Measurements from ENCODE around the gene ZNF148.

Gene ZNF148

GRCh38 chr3:125194849-125195601, 180.1 kb downstream of the ZNF148 start:
- no peaks in the 10 kb centered on the region for H3K27me3 ChIP-seq (ENCODE audit: insufficient read depth, low read length, poor library complexity)
- no peak overlapping the region for H3K23ac ChIP-seq (ENCODE audit: low read length)
- peak overlapping the region; percentile 35 for H2BK120ac ChIP-seq (ENCODE audit: low read depth, low read length)
- H3K4me3 ChIP-seq (ENCODE audit: low read length) = no peak overlapping the region
- no peak overlapping the region for H3K9ac ChIP-seq (ENCODE audit: low read length)
- H3K27ac ChIP-seq (ENCODE audit: low read depth, low read length) = no peak overlapping the region
- H4K8ac ChIP-seq (ENCODE audit: low read depth, low read length) = no peak overlapping the region
- DNase-seq = no peak
- H2BK15ac ChIP-seq (replicated peaks; ENCODE audit: low read depth) = no peak overlapping the region
- H3K18ac ChIP-seq (ENCODE audit: low read length) = no peak overlapping the region
- no peak overlapping the region for H3K56ac ChIP-seq (ENCODE audit: low read length)
- no peaks in the 10 kb centered on the region for H3K36me3 ChIP-seq (ENCODE audit: control insufficient read depth, insufficient read depth, low read length)
- no peak overlapping the region for H3K4me2 ChIP-seq (ENCODE audit: low read length)
- no CpG with 5 or more reads among the region's 5 CpGs for WGBS (ENCODE audit: extremely low coverage, insufficient coverage, low lambda C conversion rate)
- H3K4ac ChIP-seq (ENCODE audit: low read depth, low read length) = peak overlapping the region; percentile 5
- no peaks in the 10 kb centered on the region for H3K79me1 ChIP-seq (ENCODE audit: low read length)
- no peak overlapping the region for H4K5ac ChIP-seq (ENCODE audit: low read length)
- H3K4me1 ChIP-seq (ENCODE audit: control insufficient read depth, low read depth, low read length) = peaks cover 20% of the 10 kb centered on the region
- no peak overlapping the region for H2BK5ac ChIP-seq (ENCODE audit: low read length)
- H2AK5ac ChIP-seq (ENCODE audit: low read length) = no peak overlapping the region
- no peaks in the 10 kb centered on the region for H3K79me2 ChIP-seq (ENCODE audit: control insufficient read depth, insufficient read depth, low read length)

DNA sequence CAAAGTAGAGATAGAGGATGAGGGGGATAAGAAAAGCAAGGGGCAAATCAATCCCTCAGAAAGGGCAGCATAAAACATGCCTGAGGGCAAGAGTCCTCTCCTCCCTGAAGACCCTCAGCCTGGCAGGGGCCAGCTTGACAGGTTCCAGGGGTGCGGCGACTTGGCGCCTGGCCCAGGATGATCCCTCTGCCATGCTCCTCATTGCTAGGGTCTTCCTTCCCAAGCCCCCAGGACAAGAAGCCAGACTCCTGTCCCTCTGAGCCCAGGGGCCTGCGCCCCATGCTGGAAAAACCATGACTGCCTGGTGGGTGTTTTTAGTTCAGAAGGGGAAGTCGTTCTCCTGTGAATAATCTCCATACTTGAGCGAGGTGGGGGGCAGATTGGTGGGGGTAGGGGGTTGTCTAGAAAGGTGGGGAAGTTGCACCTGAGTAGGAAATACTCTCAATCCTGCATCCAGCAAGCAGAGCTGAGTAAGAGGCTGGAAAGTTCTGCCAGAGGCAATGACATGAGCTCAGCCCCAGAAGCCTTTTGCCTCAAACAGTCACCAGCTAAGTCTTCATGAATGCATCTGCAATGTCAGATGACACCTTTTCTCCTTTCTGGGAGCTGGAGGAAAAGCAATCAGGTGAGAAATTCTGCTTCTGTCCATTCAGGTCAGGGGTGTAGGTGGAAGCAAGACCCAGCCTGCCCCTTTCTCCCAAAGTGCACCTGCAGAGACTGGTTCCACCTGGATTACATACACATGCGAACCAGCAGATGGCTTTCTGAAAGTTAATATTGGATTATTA, 180.9 kb downstream of the ZNF148 start:
- H2BK120ac ChIP-seq (ENCODE audit: low read depth, low read length) = no peak overlapping the region
- no peak overlapping the region for H3K9ac ChIP-seq (ENCODE audit: low read length)
- H3K27me3 ChIP-seq (ENCODE audit: insufficient read depth, low read length, poor library complexity) = no peaks in the 10 kb centered on the region
- no peak overlapping the region for H2BK15ac ChIP-seq (replicated peaks; ENCODE audit: low read depth)
- H4K8ac ChIP-seq (ENCODE audit: low read depth, low read length) = no peak overlapping the region
- peak; percentile 65 for DNase-seq
- H3K27ac ChIP-seq (ENCODE audit: low read depth, low read length) = no peak overlapping the region
- no peak overlapping the region for H3K18ac ChIP-seq (ENCODE audit: low read length)
- H4K5ac ChIP-seq (ENCODE audit: low read length) = no peak overlapping the region
- H3K56ac ChIP-seq (ENCODE audit: low read length) = no peak overlapping the region
- H3K4me1 ChIP-seq (ENCODE audit: control insufficient read depth, low read depth, low read length) = peaks cover 20% of the 10 kb centered on the region
- no peak overlapping the region for H3K23ac ChIP-seq (ENCODE audit: low read length)
- no peak overlapping the region for H2AK5ac ChIP-seq (ENCODE audit: low read length)
- no peak overlapping the region for H2BK5ac ChIP-seq (ENCODE audit: low read length)
- H3K79me2 ChIP-seq (ENCODE audit: control insufficient read depth, insufficient read depth, low read length) = no peaks in the 10 kb centered on the region
- H3K4me3 ChIP-seq (ENCODE audit: low read length) = no peak overlapping the region
- H3K36me3 ChIP-seq (ENCODE audit: control insufficient read depth, insufficient read depth, low read length) = no peaks in the 10 kb centered on the region
- no peak overlapping the region for H3K4me2 ChIP-seq (ENCODE audit: low read length)
- no peaks in the 10 kb centered on the region for H3K79me1 ChIP-seq (ENCODE audit: low read length)
- WGBS (ENCODE audit: extremely low coverage, insufficient coverage, low lambda C conversion rate) = no CpG with 5 or more reads among the region's 7 CpGs
- H3K4ac ChIP-seq (ENCODE audit: low read depth, low read length) = no peak overlapping the region

DNA sequence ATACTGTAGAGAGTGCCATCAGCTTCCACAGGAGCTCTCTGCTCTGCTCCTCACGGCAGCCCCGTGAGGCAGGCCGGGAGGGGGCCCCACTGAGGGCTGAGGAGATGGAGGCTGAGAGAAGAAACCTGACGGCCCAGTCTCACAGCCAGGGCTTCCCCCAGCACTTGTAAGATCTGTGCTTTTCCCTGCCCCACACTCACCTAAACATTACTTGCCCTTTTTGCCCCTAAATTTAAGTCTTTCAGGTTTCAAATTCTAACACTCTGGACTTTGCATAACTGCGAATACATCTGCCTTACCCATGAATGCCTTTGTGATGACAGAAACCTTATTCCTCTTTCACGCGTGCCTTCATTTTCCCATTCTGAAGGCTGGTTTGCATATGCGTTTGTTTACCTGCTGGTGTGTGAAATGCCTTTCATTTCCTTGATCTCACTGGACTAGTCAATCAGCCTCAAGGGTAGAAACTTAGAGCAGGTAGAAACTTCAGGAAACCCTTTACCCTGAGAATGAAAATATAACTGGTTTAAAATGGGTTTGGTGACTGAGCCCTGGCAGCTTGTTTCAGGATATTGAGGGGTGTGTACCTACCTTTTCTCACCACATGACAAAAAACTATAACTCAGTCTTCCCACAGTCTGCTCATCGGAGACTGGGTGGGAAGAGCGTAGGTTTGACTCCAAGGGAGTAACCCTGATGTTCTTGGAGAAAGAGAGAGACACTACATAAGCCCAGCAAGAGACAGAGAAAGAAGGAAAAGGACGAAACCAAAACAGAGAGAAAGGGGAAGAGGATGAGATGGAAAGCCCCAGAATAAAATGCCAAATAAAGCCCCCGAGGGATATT, 182.7 kb downstream of the ZNF148 start:
- no peak overlapping the region for H3K9ac ChIP-seq (ENCODE audit: low read length)
- H3K56ac ChIP-seq (ENCODE audit: low read length) = peak overlapping the region; percentile 18
- H3K23ac ChIP-seq (ENCODE audit: low read length) = no peak overlapping the region
- H2BK120ac ChIP-seq (ENCODE audit: low read depth, low read length) = no peak overlapping the region
- WGBS (ENCODE audit: extremely low coverage, insufficient coverage, low lambda C conversion rate) = no CpG with 5 or more reads among the region's 12 CpGs
- H3K4me2 ChIP-seq (ENCODE audit: low read length) = no peak overlapping the region
- no peak overlapping the region for H3K4ac ChIP-seq (ENCODE audit: low read depth, low read length)
- no peaks in the 10 kb centered on the region for H3K79me2 ChIP-seq (ENCODE audit: control insufficient read depth, insufficient read depth, low read length)
- H3K4me1 ChIP-seq (ENCODE audit: control insufficient read depth, low read depth, low read length) = peaks cover 24% of the 10 kb centered on the region
- no peak overlapping the region for H3K4me3 ChIP-seq (ENCODE audit: low read length)
- H3K27ac ChIP-seq (ENCODE audit: low read depth, low read length) = peak overlapping the region; percentile 36
- no peak overlapping the region for H4K8ac ChIP-seq (ENCODE audit: low read depth, low read length)
- no peak overlapping the region for H2AK5ac ChIP-seq (ENCODE audit: low read length)
- H3K36me3 ChIP-seq (ENCODE audit: control insufficient read depth, insufficient read depth, low read length) = no peaks in the 10 kb centered on the region
- H4K5ac ChIP-seq (ENCODE audit: low read length) = no peak overlapping the region
- peak overlapping the region; percentile 71 for H3K18ac ChIP-seq (ENCODE audit: low read length)
- peak; percentile 89 for DNase-seq
- no peaks in the 10 kb centered on the region for H3K79me1 ChIP-seq (ENCODE audit: low read length)
- H2BK15ac ChIP-seq (replicated peaks; ENCODE audit: low read depth) = no peak overlapping the region
- no peaks in the 10 kb centered on the region for H3K27me3 ChIP-seq (ENCODE audit: insufficient read depth, low read length, poor library complexity)
- no peak overlapping the region for H2BK5ac ChIP-seq (ENCODE audit: low read length)

GRCh38 chr3:125191730-125192129, 183.4 kb downstream of the ZNF148 start:
- Histone ChIP-seq H3K18ac (ENCODE audit: low read length) (peak overlapping the region; percentile 71), H3K9ac (ENCODE audit: low read length) (no peak overlapping the region), H3K27ac (ENCODE audit: low read depth, low read length) (peak overlapping the region; percentile 36)

GRCh38 chr3:125191256-125191655, 183.9 kb downstream of the ZNF148 start:
- no peak overlapping the region for H3K4ac ChIP-seq (ENCODE audit: low read depth, low read length)

More at GRCh38 chr3:125191730-125192129, 183.4 kb downstream of the ZNF148 start:
- no peak overlapping the region for H3K4me3 ChIP-seq (ENCODE audit: low read length)
- no peak overlapping the region for H3K4me2 ChIP-seq (ENCODE audit: low read length)
- no peak overlapping the region for H2BK120ac ChIP-seq (ENCODE audit: low read depth, low read length)
- no peaks in the 10 kb centered on the region for H3K79me2 ChIP-seq (ENCODE audit: control insufficient read depth, insufficient read depth, low read length)
- no peak overlapping the region for H2BK15ac ChIP-seq (replicated peaks; ENCODE audit: low read depth)
- no peaks in the 10 kb centered on the region for H3K27me3 ChIP-seq (ENCODE audit: insufficient read depth, low read length, poor library complexity)
- H3K79me1 ChIP-seq (ENCODE audit: low read length) = no peaks in the 10 kb centered on the region
- H2AK5ac ChIP-seq (ENCODE audit: low read length) = no peak overlapping the region
- H3K56ac ChIP-seq (ENCODE audit: low read length) = no peak overlapping the region
- no peak overlapping the region for H4K5ac ChIP-seq (ENCODE audit: low read length)
- no peaks in the 10 kb centered on the region for H3K36me3 ChIP-seq (ENCODE audit: control insufficient read depth, insufficient read depth, low read length)
- no CpG with 5 or more reads among the region's 7 CpGs for WGBS (ENCODE audit: extremely low coverage, insufficient coverage, low lambda C conversion rate)
- peaks cover 24% of the 10 kb centered on the region for H3K4me1 ChIP-seq (ENCODE audit: control insufficient read depth, low read depth, low read length)
- H2BK5ac ChIP-seq (ENCODE audit: low read length) = peak overlapping the region; percentile 1
- H4K8ac ChIP-seq (ENCODE audit: low read depth, low read length) = no peak overlapping the region
- H3K4ac ChIP-seq (ENCODE audit: low read depth, low read length) = no peak overlapping the region
- H3K23ac ChIP-seq (ENCODE audit: low read length) = no peak overlapping the region
- no peak for DNase-seq

More at GRCh38 chr3:125191256-125191655, 183.9 kb downstream of the ZNF148 start:
- no peak overlapping the region for H3K56ac ChIP-seq (ENCODE audit: low read length)
- peak overlapping the region; percentile 71 for H3K18ac ChIP-seq (ENCODE audit: low read length)
- no peaks in the 10 kb centered on the region for H3K36me3 ChIP-seq (ENCODE audit: control insufficient read depth, insufficient read depth, low read length)
- WGBS (ENCODE audit: extremely low coverage, insufficient coverage, low lambda C conversion rate) = no CpG with 5 or more reads among the region's 4 CpGs
- H3K79me1 ChIP-seq (ENCODE audit: low read length) = no peaks in the 10 kb centered on the region
- H3K27me3 ChIP-seq (ENCODE audit: insufficient read depth, low read length, poor library complexity) = no peaks in the 10 kb centered on the region
- no peaks in the 10 kb centered on the region for H3K79me2 ChIP-seq (ENCODE audit: control insufficient read depth, insufficient read depth, low read length)
- H3K27ac ChIP-seq (ENCODE audit: low read depth, low read length) = peak overlapping the region; percentile 36
- no peak for DNase-seq
- no peak overlapping the region for H2AK5ac ChIP-seq (ENCODE audit: low read length)
- H3K4me1 ChIP-seq (ENCODE audit: control insufficient read depth, low read depth, low read length) = peaks cover 24% of the 10 kb centered on the region
- H4K5ac ChIP-seq (ENCODE audit: low read length) = no peak overlapping the region
- no peak overlapping the region for H2BK15ac ChIP-seq (replicated peaks; ENCODE audit: low read depth)
- H4K8ac ChIP-seq (ENCODE audit: low read depth, low read length) = no peak overlapping the region
- no peak overlapping the region for H2BK120ac ChIP-seq (ENCODE audit: low read depth, low read length)
- H2BK5ac ChIP-seq (ENCODE audit: low read length) = no peak overlapping the region
- H3K23ac ChIP-seq (ENCODE audit: low read length) = no peak overlapping the region
- H3K4me3 ChIP-seq (ENCODE audit: low read length) = no peak overlapping the region
- no peak overlapping the region for H3K4me2 ChIP-seq (ENCODE audit: low read length)
- H3K9ac ChIP-seq (ENCODE audit: low read length) = no peak overlapping the region

All from mesendoderm (in vitro differentiated cells).